ENCODE results near the gene ZNF783. TPM values are rescaled to one million over a fixed set of nuclear protein-coding genes. Genes with fewer than 3 reads are reported as not detected.

The ZNF783 gene
- total and polyA plus RNA-seq, 2 of the 8 experiments (the other 6 are each of a cell fraction or from before 2014, with no cell fraction given), result 7.3 to 8.2 TPM

DNA sequence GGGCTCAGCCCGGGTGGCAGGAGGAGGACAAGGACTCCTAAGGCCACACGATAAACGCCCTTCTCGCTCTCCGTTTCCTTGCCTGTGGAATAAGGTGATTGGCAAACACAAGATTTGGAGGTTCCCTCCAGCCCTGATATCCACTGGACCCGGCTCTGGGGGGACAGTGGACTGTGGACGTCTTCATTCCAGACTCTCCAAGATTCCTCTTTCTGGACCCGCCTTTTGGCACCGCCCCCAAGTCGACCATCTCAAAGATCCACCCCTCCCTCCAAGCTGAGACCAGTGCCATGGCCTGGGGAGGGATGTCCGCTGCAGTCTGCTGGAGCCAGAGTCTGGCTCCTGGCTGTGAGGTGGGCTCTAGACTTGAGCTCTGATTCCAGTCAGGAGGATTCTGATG is 23.6 kb downstream of the ZNF783 start:
- no peak for FAIRE-seq
- H3K27ac ChIP-seq (ENCODE audit: low read depth, low read length), result no peak overlapping the region
- peak overlapping the region; percentile 33 for H3K4ac ChIP-seq (replicated peaks; ENCODE audit: insufficient read length, low read depth, low read length)
- H3K56ac ChIP-seq (replicated peaks; ENCODE audit: insufficient read length, low read depth, low read length), result no peak overlapping the region
- DNase-seq (ENCODE audit: low read depth in 1 of 2, low spot score in 2 of 2), result no peak
- H2BK20ac ChIP-seq (ENCODE audit: low read length), result no peak overlapping the region
- H3K18ac ChIP-seq (ENCODE audit: extremely low read depth, low read length), result peak overlapping the region; percentile 78
- POLR2A ChIA-PET (ENCODE audit: partially characterized antibody), result interaction anchor here (0.7 to 1.7 kb wide), 7 partner anchors 10 to 194 kb away, joined by 3 to 6 read pairs (median 4); partner anchors contain the start of genes ZNF777 and ZNF783
- no peak overlapping the region for H3K14ac ChIP-seq (ENCODE audit: insufficient read length)
- H3K9ac ChIP-seq (replicated peaks in 1 of 4; ENCODE audit: extremely low read depth in 1 of 4, low read depth in 3 of 4, low read length in 3 of 4), result peak overlapping the region; percentile 63 to 76 (median 74)
- H3K36me3 ChIP-seq (ENCODE audit: control insufficient read depth in 2 of 4, insufficient read depth in 4 of 4, low read length in 3 of 4), result peaks cover 0 to 7% (median 0%) of the 10 kb centered on the region in 4 experiments; a peak in 1 of 8 replicates
- peaks cover 5% of the 10 kb centered on the region for H3K23me2 ChIP-seq (ENCODE audit: low read depth, low read length)
- H2BK5ac ChIP-seq (ENCODE audit: low read depth, low read length), result peak overlapping the region; percentile 44; the same call in 1 of the 2 replicates
- WGBS, 2 experiments (ENCODE audit: extremely low coverage in 1 of 2, insufficient coverage in 1 of 2, insufficient read length in 1 of 2, insufficient replicate concordance in 2 of 2, low coverage in 1 of 2, low lambda C conversion rate in 2 of 2, missing lambda C conversion rate in 1 of 2), result 14% methylated on average over 11 of the region's 11 CpGs; no CpG with 5 or more reads in 1 of the 2 experiments
- H2BK120ac ChIP-seq (replicated peaks; ENCODE audit: low read depth, low read length), result no peak overlapping the region
- H4K91ac ChIP-seq (replicated peaks; ENCODE audit: insufficient read length, low read length), result peak overlapping the region; percentile 59
- H2BK12ac ChIP-seq (ENCODE audit: low read depth, low read length), result no peak overlapping the region
- no peak overlapping the region for H2BK15ac ChIP-seq (ENCODE audit: low read length)
- H3K79me1 ChIP-seq (ENCODE audit: low read depth, low read length), result peaks cover 3% of the 10 kb centered on the region
- peaks cover 0 to 6% (median 4%) of the 10 kb centered on the region in 4 experiments; a peak in 5 of 7 replicates for H3K4me1 ChIP-seq (replicated peaks in 1 of 4; ENCODE audit: control insufficient read depth in 3 of 4, insufficient read depth in 4 of 4, low read length in 3 of 4)
- no peak for TF ChIP-seq NANOG (IDR thresholded peaks at IDR 0.05; ENCODE audit: insufficient read depth, low read depth, low read length, poor library complexity, severe bottlenecking)
- peak; percentile 8 for TF ChIP-seq KDM4A (IDR thresholded peaks at IDR 0.05; ENCODE audit: low read depth, low read length, severe bottlenecking)
- peak in 1 of 2 experiments; percentile 5; a peak in 1 of 3 replicates for TF ChIP-seq POLR2A (IDR thresholded peaks at IDR 0.05; ENCODE audit: control extremely low read depth in 1 of 2, low read depth in 2 of 2, low read length in 2 of 2)
- H4K8ac ChIP-seq (ENCODE audit: extremely low read depth, insufficient read depth, low read length), result peak overlapping the region; percentile 96; the same call in 1 of the 2 replicates
- no peak overlapping the region for H4K5ac ChIP-seq (ENCODE audit: insufficient read length, low read depth, low read length)
- CTCF ChIA-PET (ENCODE audit: partially characterized antibody), result interaction anchor here (0.9 to 4.4 kb wide), 11 partner anchors 9 to 120 kb away, joined by 3 to 21 read pairs (median 7); partner anchors contain the start of genes ZNF282 and ZNF783
- no peaks in the 10 kb centered on the region for H3K79me2 ChIP-seq (ENCODE audit: control insufficient read depth in 1 of 2, insufficient read depth in 2 of 2, low read length in 2 of 2)
- peaks cover 0 to 5% of the 10 kb centered on the region in 2 experiments for H4K20me1 ChIP-seq (replicated peaks in 1 of 2; ENCODE audit: control insufficient read depth in 1 of 2, insufficient read depth in 2 of 2, low read length in 2 of 2)
- peak overlapping the region; percentile 60; the same call in 1 of the 2 replicates for H2AFZ ChIP-seq (ENCODE audit: low read length)
- H3K27me3 ChIP-seq (replicated peaks in 1 of 4; ENCODE audit: control insufficient read depth in 3 of 4, extremely low read depth in 1 of 4, insufficient read depth in 3 of 4, low read length in 3 of 4), result peaks cover 0 to 8% (median 4%) of the 10 kb centered on the region in 4 experiments; a peak in 3 of 7 replicates
- no peak overlapping the region for H2AK5ac ChIP-seq (ENCODE audit: low read depth, low read length)
- H3K4me3 ChIP-seq (ENCODE audit: extremely low read depth in 1 of 4, insufficient read depth in 2 of 4, low read depth in 3 of 4, low read length in 4 of 4), result peak overlapping the region; percentile 73 to 79 (median 74)
- H3K23ac ChIP-seq (ENCODE audit: insufficient read length), result no peak overlapping the region
- H3K4me2 ChIP-seq (ENCODE audit: insufficient read depth in 1 of 2, low read depth in 2 of 2, low read length in 2 of 2), result peak overlapping the region; percentile 91 to 97
- no peaks in the 10 kb centered on the region for H3K9me3 ChIP-seq (ENCODE audit: insufficient read depth in 2 of 2, low read depth in 1 of 2, low read length in 1 of 2)

Measured in H1 (cell line).